Heart left ventricle (tissue), 16 donors: ENCODE measurements around the gene HIC1. TPM values are rescaled to one million over a fixed set of nuclear protein-coding genes. Genes with fewer than 3 reads are reported as not detected.

Experiments
- ATAC-seq, 4 donors: fragments of 200-7000 bp; cut with Tn5 transposase; one replicate each; pipeline ENCODE4 v1.9.1; 2020 to 2022; ENCODE audit warnings: moderate library complexity in 4 of 4, mild to moderate bottlenecking in 3 of 4, moderate number of reproducible peaks in 1 of 4
- DNase-seq, 5 donors: peaks; one replicate each; pipeline ENCODE4 v3.0.0-alpha.2; 2020
- H3K27ac ChIP-seq, 12 donors: fragments of 200-600 bp; sonication (generic) in 4 of 12; one replicate each; pipeline versions ENCODE4 v1.5.0 to v1.8.0; 2016 to 2022; ENCODE audit warnings: mild to moderate bottlenecking in 2 of 12
- H3K27me3 ChIP-seq, 9 donors: fragments of 200-600 bp; sonication (generic) in 2 of 9; one replicate each; pipeline versions ENCODE4 v1.5.1 to v1.8.0; 2016 to 2022; ENCODE audit warnings: mild to moderate bottlenecking in 3 of 9
- H3K36me3 ChIP-seq, 9 donors: fragments of 200-600 bp; sonication (generic) in 2 of 9; one replicate each; pipeline versions ENCODE4 v1.5.0 to v1.8.0; 2018 to 2022; ENCODE audit warnings: mild to moderate bottlenecking in 2 of 9
- H3K4me1 ChIP-seq, 12 donors: fragments of 200-600 bp; sonication (generic) in 4 of 12; one replicate each; pipeline versions ENCODE4 v1.5.0 to v1.8.0; 2016 to 2022; ENCODE audit warnings: mild to moderate bottlenecking in 3 of 12
- H3K4me3 ChIP-seq, 12 donors: fragments of 200-600 bp; sonication (generic) in 4 of 12; one replicate each; pipeline versions ENCODE4 v1.5.0 to v1.8.0; 2017 to 2022; ENCODE audit warnings: mild to moderate bottlenecking in 9 of 12, moderate library complexity in 4 of 12
- H3K9me3 ChIP-seq, 12 donors: fragments of 200-600 bp; sonication (generic) in 4 of 12; one replicate each; pipeline versions ENCODE4 v1.5.0 to v1.8.0; 2016 to 2022; ENCODE audit warnings: mild to moderate bottlenecking in 1 of 12
- CTCF ChIP-seq, 12 donors: fragments of 200-600 bp; sonication (generic) in 4 of 12; IDR thresholded peaks; one replicate each; pipeline versions ENCODE4 v1.5.0 to v1.8.0; 2018 to 2022; ENCODE audit warnings: antibody characterized with exemption in 12 of 12, mild to moderate bottlenecking in 5 of 12
- POLR2A ChIP-seq, 2 donors: fragments of 450-650 bp; IDR thresholded peaks; one replicate each; pipeline ENCODE4 v1.6.1; 2017; ENCODE audit warnings: antibody characterized with exemption in 2 of 2, mild to moderate bottlenecking in 2 of 2, moderate library complexity in 2 of 2
- WGBS, 4 donors: extraction: QIAGEN DNeasy Blood & Tissue Kit in 2 of 4; methylation state at CpG; one replicate each; pipeline versions ENCODE4 v1.1.5 to v1.1.7; 2013 to 2018; 5-methylcytosine and 5-hydroxymethylcytosine counted together
- intact Hi-C, 10 donors: fragments of 100-400 bp; cut with DNase I; formaldehyde crosslinking; loops; one replicate each; pipeline versions ENCODE4 v1.11.1 to v1.14.2; 2022
- polyA plus RNA-seq, 2 donors: library from polyadenylated mRNA; stranded (reverse); fragments of 200-250 nt; gene quantifications; one replicate each; pipeline ENCODE4 v1.2.3, GENCODE V29; 2013
- total RNA-seq, 9 donors: library from RNA; depleted of rRNA in 2 of 9; stranded (reverse); fragments of >200 nt in 2 of 9; fragmentation: NEBNext Ultra II Directional in 3 of 9; extraction: Animal tissue kit (Norgen Biotek cat#: 25700) in 3 of 9; gene quantifications; one replicate each; pipeline versions ENCODE4 v1.1.0 to v1.2.4, GENCODE V29; 2016 to 2023
- donor health status: ischemic (EF 13 %, LVEDD 7.1; RV severe dilation, severe dysfunction).
- donor health status: healthy with polysubstance abuse.
- donor health status: DM: no; HTN: yes; CAD: no.
- donor health status: DM: no; HTN: no; CAD: no.
- donor health status: ischemic (EF 25% LVEDD 6.9; RV normal size, moderate dysfunction).
- donor health status: ischemic (EF 25% LVEDD 5.7; RV mildly dilated, moderate dysfunction).
- donor health status: healthy.
- donor health status: DM: yes; HTN: yes; CAD: no.
- donor health status: ischemic (EF 35%, LVEDD 5.7; RV mildly dilated, moderate dysfunction).
- donor health status: nonischemic (EF 11% LVEDD 7.7; RV severe dilation, severe dysfunction).
- donor health status: DM: yes; HTN: yes; CAD: no.
- donor health status: PGD.
- donor health status: ischemic (EF 29% LVEDD 5.4; RV normal size, mild dysfunction).
- donor health status: nonischemic (EF 23%, LVEDD 6.1; RV moderate dilation, normal function).

Gene HIC1
- total and polyA plus RNA-seq, 11 donors: 8.3 to 29.6 (median 14.2) TPM

DNA sequence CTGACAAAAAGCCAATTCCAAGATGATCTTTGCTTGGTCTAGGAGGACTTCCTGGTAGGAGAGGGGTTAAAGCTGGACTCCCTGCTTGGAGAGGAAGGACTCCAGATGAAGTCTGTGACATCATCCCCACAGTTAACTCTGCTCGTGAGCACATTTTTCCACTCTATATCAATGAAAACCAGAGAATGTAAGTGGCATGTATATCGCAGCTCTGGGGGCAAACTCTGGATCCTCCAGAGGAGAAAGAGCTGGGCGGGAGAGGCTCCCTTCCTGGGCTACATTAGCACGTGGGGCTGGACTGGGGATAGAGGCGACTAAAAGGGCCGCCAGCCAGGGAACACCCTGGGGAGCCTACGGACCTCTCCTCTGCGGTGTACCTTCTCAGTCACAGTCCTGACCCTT is 34.1 kb downstream of the HIC1 start:
- ATAC-seq (peak in 2 of 4 donors; percentile 3 to 21), DNase-seq (peak in 1 of 5 donors; percentile 51)
- Histone ChIP-seq H3K36me3 (no peaks in the 10 kb centered on the region), H3K4me1 (peaks cover 17 to 86% (median 76%) of the 10 kb centered on the region in 12 donors), H3K4me3 (peak overlapping the region in 10 of 12 donors; percentile 16 to 56 (median 42)), H3K9me3 (no peaks in the 10 kb centered on the region), H3K27ac (peak overlapping the region; percentile 66 to 93 (median 88)), H3K27me3 (no peaks in the 10 kb centered on the region)
- intact Hi-C loops: loop anchor here in 3 of 10 donors (5.0 kb wide), 2 partner anchors 83 to 88 kb away; no protein-coding TSS in a partner anchor
- TF ChIP-seq POLR2A (IDR thresholded peaks at IDR 0.05) (no peak), CTCF (IDR thresholded peaks at IDR 0.05) (no peak)
- WGBS, 4 donors: 24 to 41% (median 31%) methylated on average over 8 of the region's 8 CpGs

GRCh38 chr17:2090210-2090641 is 35.3 kb downstream of the HIC1 start:
- intact Hi-C loops: loop anchor here in 4 of 10 donors (5.0 to 10.0 kb wide), 4 partner anchors 33 to 145 kb away; partner anchors contain the start of gene HIC1 (in 2 of the 4)
- Histone ChIP-seq H3K36me3 (no peaks in the 10 kb centered on the region), H3K27ac (peak overlapping the region; percentile 15 to 93 (median 88)), H3K4me1 (peaks cover 10 to 80% (median 68%) of the 10 kb centered on the region in 12 donors), H3K27me3 (no peaks in the 10 kb centered on the region), H3K9me3 (no peaks in the 10 kb centered on the region), H3K4me3 (peak overlapping the region in 6 of 12 donors; percentile 40 to 56 (median 46))
- DNase-seq (peak in 1 of 5 donors; percentile 18), ATAC-seq (no peak)
- TF ChIP-seq POLR2A (IDR thresholded peaks at IDR 0.05) (no peak), CTCF (IDR thresholded peaks at IDR 0.05) (no peak)
- WGBS, 4 donors: 60 to 69% (median 64%) methylated on average over 9 of the region's 9 CpGs

DNA sequence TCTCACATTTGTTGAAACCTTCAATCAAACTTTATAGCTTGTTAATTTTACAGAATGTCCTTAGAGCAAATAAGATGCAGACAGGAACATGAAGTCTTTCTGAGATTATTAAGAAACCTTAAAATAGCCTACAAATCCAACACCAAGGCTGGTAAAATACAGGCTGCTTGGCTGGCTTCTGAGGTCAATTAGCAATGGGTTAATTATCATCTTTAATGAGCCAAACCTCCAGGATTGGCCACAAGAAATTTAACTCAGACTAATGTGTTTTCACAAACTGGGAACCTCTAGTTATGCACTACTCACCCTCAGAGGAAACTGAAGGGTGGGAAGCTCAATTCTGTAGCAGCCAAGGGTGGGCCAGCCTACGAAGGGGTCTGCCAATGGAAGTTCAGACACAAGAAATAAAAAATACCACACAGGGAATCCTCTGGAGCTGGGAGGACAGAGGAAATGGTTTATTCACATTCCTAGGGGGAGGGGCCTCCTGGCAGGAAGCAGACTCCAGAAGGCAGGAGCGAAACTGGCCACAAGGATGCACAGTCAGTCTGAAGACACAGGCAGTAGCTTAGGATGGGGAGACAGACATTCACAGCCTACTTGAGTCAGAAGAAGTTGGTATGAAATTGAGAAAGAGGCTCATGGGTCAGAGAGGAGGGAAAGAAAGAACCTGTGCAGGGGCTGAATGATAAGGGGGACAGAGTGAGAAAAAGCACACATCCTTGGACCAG is 36.1 kb downstream of the HIC1 start:
- H3K36me3 ChIP-seq: no peaks in the 10 kb centered on the region
- no peaks in the 10 kb centered on the region for H3K9me3 ChIP-seq
- TF ChIP-seq POLR2A (IDR thresholded peaks at IDR 0.05): no peak
- TF ChIP-seq CTCF (IDR thresholded peaks at IDR 0.05): peak in 9 of 12 donors; percentile 8 to 59 (median 30)
- peaks cover 10 to 80% (median 64%) of the 10 kb centered on the region in 12 donors for H3K4me1 ChIP-seq
- ATAC-seq (peak; percentile 34 to 64 (median 54)), DNase-seq (peak in 4 of 5 donors; percentile 74 to 86 (median 80))
- H3K27ac ChIP-seq: peak overlapping the region; percentile 15 to 93 (median 88)
- intact Hi-C loops: loop anchor here in 4 of 10 donors (5.0 to 10.0 kb wide), 4 partner anchors 34 to 144 kb away; partner anchors contain the start of gene HIC1 (in 2 of the 4)
- WGBS, 4 donors: 37 to 62% (median 45%) methylated on average over 2 of the region's 2 CpGs
- no peaks in the 10 kb centered on the region for H3K27me3 ChIP-seq
- H3K4me3 ChIP-seq: peak overlapping the region in 2 of 12 donors; percentile 14 to 49

GRCh38 chr17:2092253-2092652 is 37.4 kb downstream of the HIC1 start:
- H3K4me1 ChIP-seq: peaks cover 10 to 70% (median 53%) of the 10 kb centered on the region in 12 donors
- WGBS, 4 donors: 87 to 93% (median 88%) methylated on average over 4 of the region's 4 CpGs
- H3K9me3 ChIP-seq: no peaks in the 10 kb centered on the region
- H3K4me3 ChIP-seq: no peak overlapping the region
- intact Hi-C loops: loop anchor here in 4 of 10 donors (2.0 to 10.0 kb wide), 5 partner anchors 35 to 143 kb away; partner anchors contain the start of gene HIC1 (in 2 of the 4)
- no peak for TF ChIP-seq POLR2A (IDR thresholded peaks at IDR 0.05)
- no peak for TF ChIP-seq CTCF (IDR thresholded peaks at IDR 0.05)
- DNase-seq: peak in 1 of 5 donors; percentile 24
- H3K27me3 ChIP-seq: no peaks in the 10 kb centered on the region
- no peak for ATAC-seq
- no peaks in the 10 kb centered on the region for H3K36me3 ChIP-seq
- peak overlapping the region in 1 of 12 donors; percentile 59 for H3K27ac ChIP-seq
